H1 (cell line): Measurements from ENCODE around the gene DOCK1. TPM values are rescaled to one million over a fixed set of nuclear protein-coding genes. Genes with fewer than 3 reads are reported as not detected.

Experiments
- CTCF ChIA-PET: fragments of 300-600 bp; sonication (Branson Sonifier 250); formaldehyde crosslinking; loops from one replicate; lab custom pipeline; 2021; ENCODE audit not compliant: partially characterized antibody; lab: Charles Lee
- POLR2A ChIA-PET: fragments of 300-600 bp; sonication (Branson Sonifier 250); formaldehyde crosslinking; loops from one replicate; lab custom pipeline; 2021; ENCODE audit warnings: inconsistent platforms; ENCODE audit not compliant: partially characterized antibody; lab: Charles Lee
- DNase-seq, 2 experiments: peaks; one replicate each; pipeline versions ENCODE4 v3.0.0 to v3.0.0-alpha.2; 2010 to 2022; ENCODE audit warnings: low spot score in 2 of 2, low read depth in 1 of 2, mixed read lengths in 1 of 2
- FAIRE-seq: peaks from 2 replicates; lab custom pipeline; 2011; peaks lifted over from hg19 to GRCh38; lab: Jason Lieb, UNC
- H2AFZ ChIP-seq: 2 replicates; pipeline ENCODE4 v1.8.1; 2012; ENCODE audit warnings: low read length, inconsistent platforms
- H2AK5ac ChIP-seq: 2 replicates; pipeline ENCODE4 v1.6.1; 2013; ENCODE audit warnings: low read depth, low read length
- H2BK120ac ChIP-seq: replicated peaks from 2 replicates; pipeline ENCODE3; 2013; ENCODE audit warnings: low read depth, low read length, inconsistent platforms
- H2BK12ac ChIP-seq: 2 replicates; pipeline ENCODE4 v1.6.1; 2013; ENCODE audit warnings: low read depth, low read length
- H2BK15ac ChIP-seq: 2 replicates; pipeline ENCODE4 v1.6.1; 2013; ENCODE audit warnings: low read length
- H2BK20ac ChIP-seq: 2 replicates; pipeline ENCODE4 v1.6.1; 2013; ENCODE audit warnings: low read length
- H2BK5ac ChIP-seq: 2 replicates; pipeline ENCODE4 v1.6.1; 2013; ENCODE audit warnings: low read depth, low read length
- H3K14ac ChIP-seq: 2 replicates; pipeline ENCODE4 v1.6.1; 2013; ENCODE audit warnings: inconsistent platforms; ENCODE audit not compliant: insufficient read length
- H3K18ac ChIP-seq: 2 replicates; pipeline ENCODE4 v1.6.1; 2013; ENCODE audit warnings: low read length; ENCODE audit errors: extremely low read depth
- H3K23ac ChIP-seq: 2 replicates; pipeline ENCODE4 v1.6.1; 2013; ENCODE audit warnings: inconsistent platforms; ENCODE audit not compliant: insufficient read length
- H3K23me2 ChIP-seq: 2 replicates; pipeline ENCODE4 v1.6.1; 2013; ENCODE audit warnings: low read depth, low read length
- H3K27ac ChIP-seq: 2 replicates; pipeline ENCODE4 v1.6.1; 2011; ENCODE audit warnings: low read depth, low read length, inconsistent platforms
- H3K27me3 ChIP-seq, 4 experiments: replicated peaks in 1 of 4; 1 replicate in 1 of 4; 2 replicates in 3 of 4; pipeline versions ENCODE4 v1.6.1 to v1.8.1; 2011 to 2013; ENCODE audit warnings: low read length in 3 of 4, mild to moderate bottlenecking in 3 of 4, inconsistent platforms in 2 of 4, mixed read lengths in 2 of 4, moderate library complexity in 1 of 4; ENCODE audit not compliant: control insufficient read depth in 3 of 4, insufficient read depth in 3 of 4; ENCODE audit errors: extremely low read depth in 1 of 4
- H3K36me3 ChIP-seq, 4 experiments: 2 replicates each; pipeline versions ENCODE4 v1.6.1 to v1.8.1; 2011 to 2013; ENCODE audit warnings: mild to moderate bottlenecking in 4 of 4, low read length in 3 of 4, moderate library complexity in 2 of 4, control low read depth in 1 of 4, inconsistent platforms in 1 of 4; ENCODE audit not compliant: insufficient read depth in 4 of 4, control insufficient read depth in 2 of 4
- H3K4ac ChIP-seq: replicated peaks from 2 replicates; pipeline ENCODE3; 2013; ENCODE audit warnings: low read length, low read depth, mixed read lengths, inconsistent platforms; ENCODE audit not compliant: insufficient read length
- H3K4me1 ChIP-seq, 4 experiments: replicated peaks in 1 of 4; 1 replicate in 1 of 4; 2 replicates in 3 of 4; pipeline versions ENCODE4 v1.6.1 to v1.8.1; 2011 to 2013; ENCODE audit warnings: low read length in 3 of 4, inconsistent platforms in 2 of 4, mixed read lengths in 1 of 4; ENCODE audit not compliant: insufficient read depth in 4 of 4, control insufficient read depth in 3 of 4
- H3K4me2 ChIP-seq, 2 experiments: 2 replicates each; pipeline versions ENCODE4 v1.6.1 to v1.8.1; 2011 to 2013; ENCODE audit warnings: low read depth in 2 of 2, low read length in 2 of 2, control low read depth in 1 of 2, inconsistent platforms in 1 of 2, mild to moderate bottlenecking in 1 of 2; ENCODE audit not compliant: insufficient read depth in 1 of 2
- H3K4me3 ChIP-seq, 4 experiments: fragments of 200-600, 300-600 bp in 1 of 4; sonication (generic), shearing (Covaris generic), sonication (Bioruptor Twin) in 1 of 4; 2 replicates each; pipeline versions ENCODE4 v1.5.1 to v1.8.1; 2011 to 2016; ENCODE audit warnings: low read length in 4 of 4, low read depth in 3 of 4, control low read depth in 2 of 4, inconsistent platforms in 2 of 4, mild to moderate bottlenecking in 2 of 4, mixed read lengths in 1 of 4, moderate library complexity in 1 of 4; ENCODE audit not compliant: insufficient read depth in 2 of 4; ENCODE audit errors: extremely low read depth in 1 of 4
- H3K56ac ChIP-seq: replicated peaks from 2 replicates; pipeline ENCODE3; 2013; ENCODE audit warnings: low read depth, mild to moderate bottlenecking, mixed read lengths, low read length, inconsistent platforms; ENCODE audit not compliant: insufficient read length
- H3K79me1 ChIP-seq: 2 replicates; pipeline ENCODE4 v1.6.1; 2013; ENCODE audit warnings: low read depth, low read length, control low read depth
- H3K79me2 ChIP-seq, 2 experiments: 2 replicates each; pipeline versions ENCODE4 v1.6.1 to v1.8.1; 2012 to 2013; ENCODE audit warnings: low read length in 2 of 2, mild to moderate bottlenecking in 2 of 2, inconsistent platforms in 1 of 2; ENCODE audit not compliant: insufficient read depth in 2 of 2, control insufficient read depth in 1 of 2
- H3K9ac ChIP-seq, 4 experiments: replicated peaks in 1 of 4; 1 replicate in 1 of 4; 2 replicates in 3 of 4; pipeline versions ENCODE4 v1.6.1 to v1.8.1; 2011 to 2013; ENCODE audit warnings: low read depth in 3 of 4, low read length in 3 of 4, control low read depth in 2 of 4, mild to moderate bottlenecking in 2 of 4, moderate library complexity in 2 of 4, inconsistent platforms in 1 of 4; ENCODE audit errors: extremely low read depth in 1 of 4
- H3K9me3 ChIP-seq, 2 experiments: 2 replicates each; pipeline versions ENCODE4 v1.6.1 to v1.8.1; 2012 to 2013; ENCODE audit warnings: mild to moderate bottlenecking in 2 of 2, moderate library complexity in 2 of 2, control low read depth in 1 of 2, inconsistent platforms in 1 of 2, low read depth in 1 of 2, low read length in 1 of 2, mixed read lengths in 1 of 2; ENCODE audit not compliant: insufficient read depth in 2 of 2
- H4K20me1 ChIP-seq, 2 experiments: replicated peaks in 1 of 2; 2 replicates each; pipeline versions ENCODE3 to v1.8.1; 2011 to 2013; ENCODE audit warnings: inconsistent platforms in 2 of 2, low read length in 2 of 2, mild to moderate bottlenecking in 1 of 2; ENCODE audit not compliant: insufficient read depth in 2 of 2, control insufficient read depth in 1 of 2
- H4K5ac ChIP-seq: 2 replicates; pipeline ENCODE4 v1.6.1; 2013; ENCODE audit warnings: low read length, low read depth, mixed read lengths, inconsistent platforms; ENCODE audit not compliant: insufficient read length
- H4K8ac ChIP-seq: 2 replicates; pipeline ENCODE4 v1.8.0; 2013; ENCODE audit warnings: mild to moderate bottlenecking, moderate library complexity, low read length, inconsistent platforms; ENCODE audit not compliant: insufficient read depth; ENCODE audit errors: extremely low read depth
- H4K91ac ChIP-seq: replicated peaks from 2 replicates; pipeline ENCODE3; 2013; ENCODE audit warnings: low read length, mixed read lengths, inconsistent platforms; ENCODE audit not compliant: insufficient read length
- ATF3 ChIP-seq: IDR thresholded peaks from 2 replicates; pipeline ENCODE4 v1.6.1; 2011; ENCODE audit warnings: low read depth, mild to moderate bottlenecking, low read length; ENCODE audit not compliant: insufficient read depth
- CTBP2 ChIP-seq: IDR thresholded peaks from 2 replicates; pipeline ENCODE4 v1.7.0; 2011; ENCODE audit warnings: borderline replicate concordance, mild to moderate bottlenecking, moderate library complexity, mixed read lengths, low read length; ENCODE audit not compliant: insufficient read depth, insufficient read length
- CTCF ChIP-seq, 3 experiments: IDR thresholded peaks; 1 replicate in 2 of 3; 2 replicates in 1 of 3; pipeline versions ENCODE4 v1.5.1 to v1.6.1; 2011; ENCODE audit warnings: low read length in 3 of 3, mild to moderate bottlenecking in 3 of 3, inconsistent platforms in 2 of 3, low read depth in 1 of 3, moderate library complexity in 1 of 3; ENCODE audit not compliant: insufficient read depth in 1 of 3; ENCODE audit errors: control extremely low read depth in 1 of 3
- EZH2 ChIP-seq: fragments of 200-600 bp; sonication (generic); IDR thresholded peaks from 2 replicates; pipeline ENCODE4 v1.7.1; 2012; ENCODE audit warnings: low read depth, mild to moderate bottlenecking, moderate library complexity, low read length, inconsistent platforms; ENCODE audit not compliant: severe bottlenecking
- GTF2F1 ChIP-seq: IDR thresholded peaks from 2 replicates; pipeline ENCODE4 v1.6.1; 2012; ENCODE audit warnings: low read depth, low read length, improper control_type of control experiment, borderline replicate concordance
- NRF1 ChIP-seq: IDR thresholded peaks from 2 replicates; pipeline ENCODE4 v1.6.1; 2011; ENCODE audit warnings: mild to moderate bottlenecking, low read depth, low read length, improper control_type of control experiment
- POLR2A ChIP-seq, 2 experiments: IDR thresholded peaks; 1 replicate in 1 of 2; 2 replicates in 1 of 2; pipeline ENCODE4 v1.6.1; 2011; ENCODE audit warnings: low read depth in 2 of 2, low read length in 2 of 2, mild to moderate bottlenecking in 2 of 2; ENCODE audit errors: control extremely low read depth in 1 of 2
- RFX5 ChIP-seq: IDR thresholded peaks from 2 replicates; pipeline ENCODE4 v1.6.1; 2011; ENCODE audit warnings: low read depth, low read length, improper control_type of control experiment, borderline replicate concordance
- RXRA ChIP-seq: IDR thresholded peaks from 2 replicates; pipeline ENCODE4 v1.6.1; 2011; ENCODE audit warnings: low read depth, mild to moderate bottlenecking, low read length, moderate library complexity; ENCODE audit not compliant: insufficient read depth
- SIX5 ChIP-seq: IDR thresholded peaks from 2 replicates; pipeline ENCODE4 v1.6.1; 2011; ENCODE audit warnings: mild to moderate bottlenecking, low read depth, low read length
- TCF12 ChIP-seq: IDR thresholded peaks from 2 replicates; pipeline ENCODE4 v1.6.1; 2011; ENCODE audit warnings: low read depth, mild to moderate bottlenecking, low read length
- TEAD4 ChIP-seq: IDR thresholded peaks from 2 replicates; pipeline ENCODE4 v1.6.1; 2012; ENCODE audit warnings: low read depth, low read length, inconsistent platforms, mixed read lengths
- WGBS, 2 experiments: shearing (Covaris generic) in 1 of 2; methylation state at CpG; one replicate each; pipeline versions ENCODE4 v1.1.6 to v1.1.7; 2013 to 2015; ENCODE audit warnings: low lambda C conversion rate in 2 of 2, mixed read lengths in 2 of 2, inconsistent platforms in 1 of 2, low coverage in 1 of 2, missing lambda C conversion rate in 1 of 2; ENCODE audit not compliant: insufficient replicate concordance in 2 of 2, insufficient coverage in 1 of 2, insufficient read length in 1 of 2; ENCODE audit errors: extremely low coverage in 1 of 2, missing lambda C conversion rate in 1 of 2; 5-methylcytosine and 5-hydroxymethylcytosine counted together
- polyA plus RNA-seq, 7 experiments: library from polyadenylated mRNA; depleted of rRNA in 3 of 7; stranded (reverse) in 5 of 7; unstranded in 2 of 7; fragments of >200 nt in 5 of 7; fragments of 200-250 nt in 2 of 7; gene quantifications; 1 replicate in 5 of 7; 2 replicates in 1 of 7; 4 replicates in 1 of 7; pipeline versions ENCODE4 v1.2.1 to v1.2.3, GENCODE V29; 2011 to 2013; ENCODE audit warnings: missing spikeins in 2 of 7, mixed read lengths in 2 of 7
- total RNA-seq: library from RNA; stranded (reverse); fragmentation: NEBNext Ultra II Directional; extraction: Animal tissue kit (Norgen Biotek cat#: 25700); gene quantifications from 2 replicates; pipeline ENCODE4 v1.2.1, GENCODE V29; 2021

The DOCK1 gene
- total and polyA plus RNA-seq, 2 of the 8 experiments (the other 6 are each of a cell fraction or from before 2014, with no cell fraction given), result 11.6 to 53.0 TPM

GRCh38 chr10:127408733-127409132, 503.5 kb downstream of the DOCK1 start:
- DNase-seq, result no peak
- H3K23ac ChIP-seq, result no peak overlapping the region
- H4K8ac ChIP-seq, result no peak overlapping the region
- H2BK120ac ChIP-seq, result no peak overlapping the region
- H3K36me3 ChIP-seq, result peaks cover 0 to 7% (median 0%) of the 10 kb centered on the region in 4 experiments; a peak in 1 of 8 replicates
- H3K9ac ChIP-seq, result no peak overlapping the region
- H2BK12ac ChIP-seq, result no peak overlapping the region
- no peaks in the 10 kb centered on the region for H3K79me2 ChIP-seq
- H3K18ac ChIP-seq, result no peak overlapping the region
- no peaks in the 10 kb centered on the region for H3K9me3 ChIP-seq
- no peak overlapping the region for H2AK5ac ChIP-seq
- H2BK5ac ChIP-seq, result no peak overlapping the region
- H2AFZ ChIP-seq, result no peak overlapping the region
- no peaks in the 10 kb centered on the region for H3K27me3 ChIP-seq
- no peaks in the 10 kb centered on the region for H3K4me1 ChIP-seq
- no peak overlapping the region for H3K4me2 ChIP-seq
- H4K5ac ChIP-seq, result no peak overlapping the region
- no peak overlapping the region for H4K91ac ChIP-seq
- FAIRE-seq, result no peak
- TF ChIP-seq CTCF (IDR thresholded peaks at IDR 0.05; ENCODE audit: control extremely low read depth in 1 of 3, insufficient read depth in 1 of 3, low read depth in 1 of 3, low read length in 3 of 3), result no peak
- TF ChIP-seq TEAD4, result no peak
- TF ChIP-seq TCF12, result no peak
- TF ChIP-seq RFX5, result no peak
- no peak for TF ChIP-seq SIX5
- TF ChIP-seq POLR2A (IDR thresholded peaks at IDR 0.05; ENCODE audit: control extremely low read depth in 1 of 2, low read depth in 2 of 2, low read length in 2 of 2), result no peak
- TF ChIP-seq GTF2F1, result no peak
- no peak for TF ChIP-seq CTBP2
- no peak for TF ChIP-seq ATF3
- no peak for TF ChIP-seq EZH2
- no peak for TF ChIP-seq NRF1
- no peak for TF ChIP-seq RXRA
- TF ChIP-seq, all 59 proteins: peak for 0
- ChIA-PET CTCF (no interaction called here), POLR2A (no interaction called here)
- Histone ChIP-seq H4K20me1 (no peaks in the 10 kb centered on the region), H3K4me3 (no peak overlapping the region), H2BK15ac (no peak overlapping the region), H3K14ac (no peak overlapping the region), H3K4ac (no peak overlapping the region), H3K79me1 (no peaks in the 10 kb centered on the region; the same call in 1 of the 2 replicates), H2BK20ac (no peak overlapping the region), H3K23me2 (no peaks in the 10 kb centered on the region), H3K56ac (no peak overlapping the region), H3K27ac (no peak overlapping the region)
- 94% methylated on average over 9 of the region's 9 CpGs; no CpG with 5 or more reads in 1 of the 2 experiments for WGBS, 2 experiments
